CD4-positive, alpha-beta T cell (primary cell): ENCODE data around the gene PAGR1. TPM values are rescaled to one million over a fixed set of nuclear protein-coding genes. Genes with fewer than 3 reads are reported as not detected.
"Not testable (repeated sequence)": the region's sequence is repeated elsewhere in the genome, so short reads cannot be mapped to it uniquely, and the experiment has no call there.

ENCODE experiments used
- ATAC-seq: fragments of 200-7000 bp; cut with Tn5 transposase; one replicate; pipeline ENCODE4 v1.10.0; 2022; ENCODE audit warnings: mild to moderate bottlenecking; ENCODE audit not compliant: poor library complexity
- CTCF ChIA-PET: fragments of 350-600 bp; sonication (Branson Sonifier 250); formaldehyde crosslinking; loops from one replicate; lab custom pipeline; 2021; ENCODE audit warnings: antibody characterized with exemption, inconsistent platforms; lab: Charles Lee
- POLR2A ChIA-PET: fragments of 350-600 bp; sonication (Branson Sonifier 250); formaldehyde crosslinking; loops from one replicate; lab custom pipeline; 2021; ENCODE audit warnings: antibody characterized with exemption, inconsistent platforms; lab: Charles Lee
- DNase-seq, 14 experiments: peaks; one replicate each; pipeline ENCODE4 v3.0.0-alpha.2; 2013 to 2020; ENCODE audit warnings: mixed read lengths in 2 of 14
- H3K27ac ChIP-seq, 2 donors: one replicate each; pipeline versions ENCODE4 v1.5.1 to v1.7.0; 2013; ENCODE audit warnings: low read length in 2 of 2, low read depth in 1 of 2, mild to moderate bottlenecking in 1 of 2
- H3K27me3 ChIP-seq, 2 experiments: 1 replicate in 1 of 2; 2 replicates in 1 of 2; pipeline versions ENCODE4 v1.6.1 to v1.7.0; 2013; ENCODE audit warnings: low read length in 2 of 2, control low read depth in 1 of 2, mild to moderate bottlenecking in 1 of 2, moderate library complexity in 1 of 2; ENCODE audit not compliant: insufficient read depth in 2 of 2, control insufficient read depth in 1 of 2
- H3K36me3 ChIP-seq: one replicate; pipeline ENCODE4 v1.6.1; 2013; ENCODE audit warnings: low read length, control low read depth; ENCODE audit not compliant: insufficient read depth
- H3K4me1 ChIP-seq: one replicate; pipeline ENCODE4 v1.6.1; 2013; ENCODE audit warnings: low read length, control low read depth; ENCODE audit not compliant: insufficient read depth
- H3K4me3 ChIP-seq: one replicate; pipeline ENCODE4 v1.5.1; 2013; ENCODE audit warnings: mild to moderate bottlenecking, low read length, moderate library complexity
- H3K9me3 ChIP-seq, 2 experiments: 1 replicate in 1 of 2; 2 replicates in 1 of 2; pipeline versions ENCODE4 v1.6.1 to v1.7.0; 2013; ENCODE audit warnings: low read length in 2 of 2, mild to moderate bottlenecking in 2 of 2, control low read depth in 1 of 2, moderate library complexity in 1 of 2; ENCODE audit not compliant: control insufficient read depth in 1 of 2, insufficient read depth in 1 of 2
- H3K27ac Mint-ChIP-seq: one replicate; pipeline ENCODE4 v1.8.0; 2020; ENCODE audit warnings: mixed read lengths
- H3K27me3 Mint-ChIP-seq: one replicate; pipeline ENCODE4 v1.8.0; 2021; ENCODE audit warnings: mixed read lengths
- H3K36me3 Mint-ChIP-seq: one replicate; pipeline ENCODE4 v1.8.0; 2021; ENCODE audit warnings: low read depth, mixed read lengths
- H3K4me1 Mint-ChIP-seq: one replicate; pipeline ENCODE4 v1.8.0; 2021; ENCODE audit warnings: low read depth, mixed read lengths
- H3K4me3 Mint-ChIP-seq: one replicate; pipeline ENCODE4 v1.8.0; 2020; ENCODE audit warnings: mild to moderate bottlenecking, mixed read lengths
- H3K9me3 Mint-ChIP-seq: one replicate; pipeline ENCODE4 v1.8.0; 2020; ENCODE audit warnings: mixed read lengths
- CTCF ChIP-seq: fragments of 200-600 bp; IDR thresholded peaks from one replicate; pipeline ENCODE4 v1.8.0; 2022; ENCODE audit warnings: antibody characterized with exemption, mild to moderate bottlenecking
- intact Hi-C, 2 experiments: fragments of 100-400 bp; cut with DNase I in 1 of 2; cut with micrococcal nuclease in 1 of 2; formaldehyde crosslinking; loops; one replicate each; pipeline versions ENCODE4 v1.15.1 to v1.9.0; 2023 to 2025; cut with DNase I, micrococcal nuclease
- total RNA-seq, 174 experiments: library from RNA in 2 of 174; stranded (reverse) in 2 of 174; gene quantifications; one replicate each; pipeline ENCODE4 v1.2.3 and lab custom pipeline; 2021 to 2026

PAGR1 gene
- total RNA-seq, 2 experiments from 2014 or later = 20.3 TPM

GRCh38 chr16:29784901-29785500 lies 31.0 kb upstream of the PAGR1 start:
- peak; percentile 85 for TF ChIP-seq CTCF
- Mint-ChIP-seq H3K36me3 (no peaks in the 10 kb centered on the region), H3K4me1 (peaks cover 33% of the 10 kb centered on the region), H3K27ac (peak overlapping the region; percentile 18), H3K9me3 (no peaks in the 10 kb centered on the region), H3K27me3 (no peaks in the 10 kb centered on the region), H3K4me3 (peak overlapping the region; percentile 80)
- Histone ChIP-seq H3K9me3 (no peaks in the 10 kb centered on the region), H3K27me3 (no peaks in the 10 kb centered on the region), H3K36me3 (no peaks in the 10 kb centered on the region), H3K4me3 (peak overlapping the region; percentile 40), H3K27ac (no peak overlapping the region), H3K4me1 (peaks cover 25% of the 10 kb centered on the region)
- intact Hi-C loops = loop anchor here in 1 of 2 experiments (5.0 kb wide), 1 partner anchor 63 kb away; no protein-coding TSS in a partner anchor
- CTCF ChIA-PET = interaction anchor here (0.5 to 2.9 kb wide), 32 partner anchors 9 to 188 kb away, joined by 3 to 21 read pairs (median 4); partner anchors contain the start of genes C16orf54, MVP and PAGR1
- peak; percentile 91 for ATAC-seq
- DNase-seq = peak; percentile 55 to 87 (median 74)
- POLR2A ChIA-PET = interaction anchor here (0.9 to 4.1 kb wide), 12 partner anchors 19 to 85 kb away, joined by 3 to 22 read pairs (median 6); partner anchors contain the start of genes C16orf54, MAZ and PAGR1

DNA sequence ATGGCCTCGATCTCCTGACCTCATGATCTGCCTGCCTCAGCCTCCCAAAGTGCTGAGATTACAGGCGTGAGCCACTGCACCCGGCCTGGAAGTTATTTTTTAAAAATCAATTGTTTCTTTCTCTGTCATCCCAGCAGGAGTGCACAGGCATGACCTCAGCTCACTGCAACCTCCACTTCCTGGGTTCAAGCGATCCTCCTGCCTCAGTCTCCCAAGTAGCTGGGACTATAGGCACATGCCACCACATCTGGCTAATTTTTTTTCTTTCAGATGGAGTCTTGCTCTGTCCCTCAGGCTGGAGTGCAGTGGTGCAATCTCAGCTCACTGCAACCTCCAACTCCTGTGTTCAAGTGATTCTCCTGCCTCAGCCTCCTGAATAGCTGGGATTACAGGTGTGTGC lies 28.8 kb upstream of the PAGR1 start:
- H3K27ac Mint-ChIP-seq, ATAC-seq, DNase-seq, H3K9me3 Mint-ChIP-seq, H3K27ac ChIP-seq, H3K4me3 Mint-ChIP-seq, H3K36me3 ChIP-seq, H3K4me3 ChIP-seq, H3K27me3 ChIP-seq, H3K27me3 Mint-ChIP-seq, H3K9me3 ChIP-seq: not testable (repeated sequence)
- peaks cover 49% of the 10 kb centered on the region for H3K4me1 Mint-ChIP-seq
- ChIA-PET CTCF (interaction anchor here (0.7 kb wide), 1 partner anchor 39 kb away, joined by 3 read pairs; no protein-coding TSS in a partner anchor), POLR2A (interaction anchor here (4.1 kb wide), 1 partner anchor 41 kb away, joined by 17 read pairs; the partner anchor contains the start of gene C16orf54)
- H3K4me1 ChIP-seq = peaks cover 36% of the 10 kb centered on the region
- intact Hi-C loops = loop anchor here in 1 of 2 experiments (5.0 kb wide), 1 partner anchor 65 kb away; no protein-coding TSS in a partner anchor
- H3K36me3 Mint-ChIP-seq = peaks cover 18% of the 10 kb centered on the region

- DNase-seq (no peak), ATAC-seq (no peak)
- no peaks in the 10 kb centered on the region for H3K9me3 ChIP-seq
- Mint-ChIP-seq H3K27me3 (no peaks in the 10 kb centered on the region), H3K27ac (peak overlapping the region; percentile 97), H3K36me3 (peaks cover 24% of the 10 kb centered on the region), H3K9me3 (no peaks in the 10 kb centered on the region), H3K4me1 (peaks cover 56% of the 10 kb centered on the region), H3K4me3 (peak overlapping the region; percentile 96)
- ChIA-PET POLR2A (interaction anchor here (0.5 to 8.9 kb wide), 31 partner anchors 14 to 796 kb away, joined by 3 to 217 read pairs (median 7); partner anchors contain the start of genes ASPHD1, C16orf54, CDIPT and CORO1A), CTCF (interaction anchor here (0.6 to 3.5 kb wide), 36 partner anchors 9 to 276 kb away, joined by 3 to 60 read pairs (median 5); partner anchors contain the start of genes ALDOA, C16orf54, PAGR1 and QPRT)
- peak overlapping the region; percentile 93 for H3K4me3 ChIP-seq
- TF ChIP-seq CTCF = no peak
- intact Hi-C loops = loop anchor here (1.0 to 5.0 kb wide), 7 partner anchors 16 to 89 kb away; partner anchors contain the start of gene PAGR1 (in 1 of the 2)
- H3K4me1 ChIP-seq = peaks cover 46% of the 10 kb centered on the region
- no peaks in the 10 kb centered on the region for H3K36me3 ChIP-seq
- H3K27ac ChIP-seq = peak overlapping the region; percentile 82 to 83
- H3K27me3 ChIP-seq = no peaks in the 10 kb centered on the region
Measured at GRCh38 chr16:29789775-29790182, 26.2 kb upstream of the PAGR1 start.
